GM12801 (cell line): Measurements from ENCODE around the gene RTTN.

Experiments
- CTCF ChIP-seq: IDR thresholded peaks from one replicate; pipeline ENCODE4 v1.5.1; 2011; ENCODE audit warnings: control low read depth; ENCODE audit not compliant: insufficient read length; ENCODE audit errors: extremely low read depth

The RTTN gene

GRCh38 chr18:70004696-70005095 is 200.8 kb downstream of the RTTN start:
- TF ChIP-seq CTCF: no peak

- no peak for TF ChIP-seq CTCF
Measured at GRCh38 chr18:69999656-70000055, 205.8 kb downstream of the RTTN start.

GRCh38 chr18:69998523-69998987 is 206.9 kb downstream of the RTTN start:
- no peak for TF ChIP-seq CTCF

- no peak for TF ChIP-seq CTCF
Measured at GRCh38 chr18:69996951-69997798, 208.3 kb downstream of the RTTN start.

GRCh38 chr18:69996417-69996816 is 209.1 kb downstream of the RTTN start:
- TF ChIP-seq CTCF: no peak

- TF ChIP-seq CTCF: no peak
Measured at GRCh38 chr18:69995774-69996173, 209.7 kb downstream of the RTTN start.

- no peak for TF ChIP-seq CTCF
Measured at GRCh38 chr18:69992776-69993175, 212.7 kb downstream of the RTTN start.
